Heart left ventricle (tissue), 16 donors: Measurements from ENCODE around the gene NFKB2. TPM values are rescaled to one million over a fixed set of nuclear protein-coding genes. Genes with fewer than 3 reads are reported as not detected.

Experiments
- ATAC-seq, 4 donors: fragments of 200-7000 bp; cut with Tn5 transposase; one replicate each; pipeline ENCODE4 v1.9.1; 2020 to 2022; ENCODE audit warnings: moderate library complexity in 4 of 4, mild to moderate bottlenecking in 3 of 4, moderate number of reproducible peaks in 1 of 4
- DNase-seq, 5 donors: peaks; one replicate each; pipeline ENCODE4 v3.0.0-alpha.2; 2020
- H3K27ac ChIP-seq, 12 donors: fragments of 200-600 bp; sonication (generic) in 4 of 12; one replicate each; pipeline versions ENCODE4 v1.5.0 to v1.8.0; 2016 to 2022; ENCODE audit warnings: mild to moderate bottlenecking in 2 of 12
- H3K27me3 ChIP-seq, 9 donors: fragments of 200-600 bp; sonication (generic) in 2 of 9; one replicate each; pipeline versions ENCODE4 v1.5.1 to v1.8.0; 2016 to 2022; ENCODE audit warnings: mild to moderate bottlenecking in 3 of 9
- H3K36me3 ChIP-seq, 9 donors: fragments of 200-600 bp; sonication (generic) in 2 of 9; one replicate each; pipeline versions ENCODE4 v1.5.0 to v1.8.0; 2018 to 2022; ENCODE audit warnings: mild to moderate bottlenecking in 2 of 9
- H3K4me1 ChIP-seq, 12 donors: fragments of 200-600 bp; sonication (generic) in 4 of 12; one replicate each; pipeline versions ENCODE4 v1.5.0 to v1.8.0; 2016 to 2022; ENCODE audit warnings: mild to moderate bottlenecking in 3 of 12
- H3K4me3 ChIP-seq, 12 donors: fragments of 200-600 bp; sonication (generic) in 4 of 12; one replicate each; pipeline versions ENCODE4 v1.5.0 to v1.8.0; 2017 to 2022; ENCODE audit warnings: mild to moderate bottlenecking in 9 of 12, moderate library complexity in 4 of 12
- H3K9me3 ChIP-seq, 12 donors: fragments of 200-600 bp; sonication (generic) in 4 of 12; one replicate each; pipeline versions ENCODE4 v1.5.0 to v1.8.0; 2016 to 2022; ENCODE audit warnings: mild to moderate bottlenecking in 1 of 12
- CTCF ChIP-seq, 12 donors: fragments of 200-600 bp; sonication (generic) in 4 of 12; IDR thresholded peaks; one replicate each; pipeline versions ENCODE4 v1.5.0 to v1.8.0; 2018 to 2022; ENCODE audit warnings: antibody characterized with exemption in 12 of 12, mild to moderate bottlenecking in 5 of 12
- POLR2A ChIP-seq, 2 donors: fragments of 450-650 bp; IDR thresholded peaks; one replicate each; pipeline ENCODE4 v1.6.1; 2017; ENCODE audit warnings: antibody characterized with exemption in 2 of 2, mild to moderate bottlenecking in 2 of 2, moderate library complexity in 2 of 2
- WGBS, 4 donors: extraction: QIAGEN DNeasy Blood & Tissue Kit in 2 of 4; methylation state at CpG; one replicate each; pipeline versions ENCODE4 v1.1.5 to v1.1.7; 2013 to 2018; 5-methylcytosine and 5-hydroxymethylcytosine counted together
- intact Hi-C, 10 donors: fragments of 100-400 bp; cut with DNase I; formaldehyde crosslinking; loops; one replicate each; pipeline versions ENCODE4 v1.11.1 to v1.14.2; 2022
- polyA plus RNA-seq, 2 donors: library from polyadenylated mRNA; stranded (reverse); fragments of 200-250 nt; gene quantifications; one replicate each; pipeline ENCODE4 v1.2.3, GENCODE V29; 2013
- total RNA-seq, 9 donors: library from RNA; depleted of rRNA in 2 of 9; stranded (reverse); fragments of >200 nt in 2 of 9; fragmentation: NEBNext Ultra II Directional in 3 of 9; extraction: Animal tissue kit (Norgen Biotek cat#: 25700) in 3 of 9; gene quantifications; one replicate each; pipeline versions ENCODE4 v1.1.0 to v1.2.4, GENCODE V29; 2016 to 2023
- donor health status: ischemic (EF 13 %, LVEDD 7.1; RV severe dilation, severe dysfunction).
- donor health status: healthy with polysubstance abuse.
- donor health status: DM: no; HTN: yes; CAD: no.
- donor health status: DM: no; HTN: no; CAD: no.
- donor health status: ischemic (EF 25% LVEDD 6.9; RV normal size, moderate dysfunction).
- donor health status: ischemic (EF 25% LVEDD 5.7; RV mildly dilated, moderate dysfunction).
- donor health status: healthy.
- donor health status: DM: yes; HTN: yes; CAD: no.
- donor health status: ischemic (EF 35%, LVEDD 5.7; RV mildly dilated, moderate dysfunction).
- donor health status: nonischemic (EF 11% LVEDD 7.7; RV severe dilation, severe dysfunction).
- donor health status: DM: yes; HTN: yes; CAD: no.
- donor health status: PGD.
- donor health status: ischemic (EF 29% LVEDD 5.4; RV normal size, mild dysfunction).
- donor health status: nonischemic (EF 23%, LVEDD 6.1; RV moderate dilation, normal function).

NFKB2 gene
- total and polyA plus RNA-seq, 11 donors = 9.6 to 50.4 (median 17.2) TPM

- H3K27me3 ChIP-seq = peaks cover 28 to 95% (median 49%) of the 10 kb centered on the region in 9 donors
- TF ChIP-seq CTCF (IDR thresholded peaks at IDR 0.05) (no peak), POLR2A (IDR thresholded peaks at IDR 0.05) (no peak)
- 85 to 100% (median 90%) methylated on average over 2 to 10 of the region's 10 CpGs for WGBS, 4 donors
Measured at GRCh38 chr10:102412293-102412692, 16.8 kb downstream of the NFKB2 start.

GRCh38 chr10:102413053-102413705, 17.7 kb downstream of the NFKB2 start:
- Histone ChIP-seq H3K27me3 (peaks cover 28 to 94% (median 55%) of the 10 kb centered on the region in 9 donors), H3K27ac (no peak overlapping the region), H3K4me1 (peaks cover 0 to 26% (median 9%) of the 10 kb centered on the region in 12 donors), H3K4me3 (no peak overlapping the region), H3K9me3 (no peaks in the 10 kb centered on the region), H3K36me3 (no peaks in the 10 kb centered on the region)
- intact Hi-C loops = loop anchor here in 1 of 10 donors (10.0 kb wide), 1 partner anchor 248 kb away; no protein-coding TSS in a partner anchor
- TF ChIP-seq POLR2A (IDR thresholded peaks at IDR 0.05) (no peak), CTCF (IDR thresholded peaks at IDR 0.05) (no peak)
- ATAC-seq (no peak), DNase-seq (no peak)
- WGBS, 4 donors = 13 to 24% (median 15%) methylated on average over 5 of the region's 5 CpGs

More at GRCh38 chr10:102412293-102412692, 16.8 kb downstream of the NFKB2 start:
- Histone ChIP-seq H3K27ac (no peak overlapping the region), H3K36me3 (no peaks in the 10 kb centered on the region), H3K9me3 (no peaks in the 10 kb centered on the region), H3K4me1 (peaks cover 0 to 26% (median 9%) of the 10 kb centered on the region in 12 donors), H3K4me3 (no peak overlapping the region)
- intact Hi-C loops = loop anchor here in 1 of 10 donors (10.0 kb wide), 1 partner anchor 247 kb away; no protein-coding TSS in a partner anchor
- DNase-seq (no peak), ATAC-seq (no peak)

- ATAC-seq (no peak), DNase-seq (no peak)
- Histone ChIP-seq H3K27me3 (peaks cover 28 to 95% (median 63%) of the 10 kb centered on the region in 9 donors), H3K4me3 (no peak overlapping the region), H3K9me3 (no peaks in the 10 kb centered on the region), H3K36me3 (no peaks in the 10 kb centered on the region), H3K27ac (no peak overlapping the region), H3K4me1 (peaks cover 0 to 27% (median 8%) of the 10 kb centered on the region in 12 donors)
- WGBS, 4 donors = 69 to 74% (median 71%) methylated on average over 13 to 16 of the region's 16 CpGs
- intact Hi-C loops = loop anchor here in 1 of 10 donors (10.0 kb wide), 1 partner anchor 249 kb away; no protein-coding TSS in a partner anchor
- TF ChIP-seq CTCF (IDR thresholded peaks at IDR 0.05) = no peak
- TF ChIP-seq POLR2A (IDR thresholded peaks at IDR 0.05) = no peak
Measured at GRCh38 chr10:102413806-102414561, 18.5 kb downstream of the NFKB2 start.

- Histone ChIP-seq H3K27ac (no peak overlapping the region), H3K9me3 (no peaks in the 10 kb centered on the region), H3K27me3 (peaks cover 25 to 88% (median 59%) of the 10 kb centered on the region in 9 donors), H3K4me1 (peaks cover 0 to 27% (median 10%) of the 10 kb centered on the region in 12 donors), H3K36me3 (no peaks in the 10 kb centered on the region), H3K4me3 (no peak overlapping the region)
- ATAC-seq (no peak), DNase-seq (no peak)
- 48 to 57% (median 51%) methylated on average over 20 of the region's 20 CpGs for WGBS, 4 donors
- intact Hi-C loops = loop anchor here in 1 of 10 donors (10.0 kb wide), 1 partner anchor 250 kb away; no protein-coding TSS in a partner anchor
- no peak for TF ChIP-seq POLR2A (IDR thresholded peaks at IDR 0.05)
- TF ChIP-seq CTCF (IDR thresholded peaks at IDR 0.05) = no peak
Measured at GRCh38 chr10:102414749-102415148, 19.2 kb downstream of the NFKB2 start.
